Left colon (tissue), 2 donors: ENCODE data around the gene CACNA2D3. TPM values are rescaled to one million over a fixed set of nuclear protein-coding genes. Genes with fewer than 3 reads are reported as not detected.
"Not testable (repeated sequence)": the region's sequence is repeated elsewhere in the genome, so short reads cannot be mapped to it uniquely, and the experiment has no call there.

ENCODE experiments used
- ATAC-seq: fragments of 200-7000 bp; cut with Tn5 transposase; one replicate; pipeline ENCODE4 v1.9.1; 2020; ENCODE audit warnings: mild to moderate bottlenecking, moderate library complexity
- DNase-seq, 2 donors: peaks; one replicate each; pipeline ENCODE4 v3.0.0-alpha.2; 2020
- intact Hi-C, 2 donors: fragments of 100-400 bp; cut with DNase I in 1 of 2; cut with micrococcal nuclease in 1 of 2; formaldehyde crosslinking; loops; one replicate each; pipeline versions ENCODE4 v1.11.2 to v1.14.0; 2022; cut with DNase I, micrococcal nuclease
- total RNA-seq, 2 donors: library from RNA; stranded (reverse); fragmentation: NEBNext Ultra II Directional; extraction: Animal tissue kit (Norgen Biotek cat#: 25700); gene quantifications; one replicate each; pipeline ENCODE4 v1.2.1, GENCODE V29; 2021
- donor health status: DM: no; HTN: no; CAD: no.
- donor health status: DM: yes; HTN: yes; CAD: no.

Gene CACNA2D3
- total RNA-seq, 2 donors from 2014 or later, result 0.24 to 0.64 TPM

DNA sequence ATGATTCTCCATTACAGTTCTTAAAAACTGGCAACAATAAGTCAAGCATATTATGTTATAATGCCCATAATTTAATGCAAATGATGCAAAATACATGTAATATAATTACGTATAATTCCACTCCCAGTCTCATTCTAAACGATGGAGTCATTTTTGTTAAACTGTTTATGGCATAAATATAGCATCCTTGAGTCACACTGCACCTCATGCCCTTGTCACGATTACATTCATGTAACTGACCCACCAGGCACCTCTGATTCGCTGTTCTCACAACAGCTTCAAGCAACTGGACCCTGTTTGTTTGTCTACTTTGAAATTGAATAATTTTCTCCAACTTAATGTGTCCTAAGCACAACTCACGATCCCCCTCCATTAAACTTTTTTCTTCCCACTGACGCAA lies 953.5 kb downstream of the CACNA2D3 start:
- DNase-seq, result no peak
- intact Hi-C loops, result no loop called here
- ATAC-seq, result no peak

GRCh38 chr3:55077726-55078125 lies 955.4 kb downstream of the CACNA2D3 start:
- DNase-seq, result no peak
- no peak for ATAC-seq
- intact Hi-C loops, result no loop called here

GRCh38 chr3:55078876-55079275 lies 956.5 kb downstream of the CACNA2D3 start:
- intact Hi-C loops, result no loop called here
- ATAC-seq, result no peak
- no peak for DNase-seq

- ATAC-seq (no peak), DNase-seq (no peak)
- intact Hi-C loops, result no loop called here
Observed at GRCh38 chr3:55085231-55085630, 962.9 kb downstream of the CACNA2D3 start.

DNA sequence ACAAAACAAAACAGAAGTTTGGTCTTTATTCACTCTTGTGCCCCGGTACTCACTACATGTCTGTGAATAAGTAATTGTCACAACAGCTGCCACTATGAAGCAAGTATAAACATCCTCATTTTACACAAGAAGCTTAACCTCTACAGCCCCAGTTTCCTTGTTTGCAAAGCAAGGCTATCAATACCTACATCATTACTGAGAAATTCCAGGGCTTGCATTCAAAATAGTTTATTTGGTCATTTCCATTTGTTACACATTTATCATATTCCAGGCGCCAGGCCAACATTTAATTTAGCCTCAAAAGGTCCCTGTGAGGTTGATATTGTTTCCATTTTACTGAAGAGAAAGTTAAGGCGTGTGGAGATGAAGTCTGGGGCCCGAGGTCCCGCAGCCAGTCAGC lies 966.9 kb downstream of the CACNA2D3 start:
- intact Hi-C loops, result no loop called here
- DNase-seq (no peak), ATAC-seq (no peak)

GRCh38 chr3:55090291-55090690 lies 967.9 kb downstream of the CACNA2D3 start:
- no peak for DNase-seq
- intact Hi-C loops, result no loop called here
- no peak for ATAC-seq

DNA sequence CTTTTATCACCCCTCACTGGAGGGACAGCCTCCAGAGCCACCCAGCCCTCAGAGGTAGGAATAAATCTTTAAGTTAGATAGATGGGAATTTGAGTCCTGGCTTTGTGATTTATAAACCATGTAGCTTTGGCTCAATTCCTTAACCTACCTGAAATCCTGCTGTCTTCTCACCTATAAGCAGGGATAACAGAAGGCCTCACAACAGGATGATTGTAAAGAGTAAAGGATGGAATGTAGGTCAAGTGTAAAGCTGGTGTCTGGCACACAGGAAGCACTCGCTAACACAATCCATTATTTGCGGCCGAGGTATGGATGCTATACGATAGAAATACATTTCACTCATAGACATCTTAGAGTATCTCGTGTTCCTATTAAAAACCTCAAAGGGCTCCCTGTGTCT lies 968.4 kb downstream of the CACNA2D3 start:
- ATAC-seq (no peak), DNase-seq (no peak)
- intact Hi-C loops, result no loop called here

DNA sequence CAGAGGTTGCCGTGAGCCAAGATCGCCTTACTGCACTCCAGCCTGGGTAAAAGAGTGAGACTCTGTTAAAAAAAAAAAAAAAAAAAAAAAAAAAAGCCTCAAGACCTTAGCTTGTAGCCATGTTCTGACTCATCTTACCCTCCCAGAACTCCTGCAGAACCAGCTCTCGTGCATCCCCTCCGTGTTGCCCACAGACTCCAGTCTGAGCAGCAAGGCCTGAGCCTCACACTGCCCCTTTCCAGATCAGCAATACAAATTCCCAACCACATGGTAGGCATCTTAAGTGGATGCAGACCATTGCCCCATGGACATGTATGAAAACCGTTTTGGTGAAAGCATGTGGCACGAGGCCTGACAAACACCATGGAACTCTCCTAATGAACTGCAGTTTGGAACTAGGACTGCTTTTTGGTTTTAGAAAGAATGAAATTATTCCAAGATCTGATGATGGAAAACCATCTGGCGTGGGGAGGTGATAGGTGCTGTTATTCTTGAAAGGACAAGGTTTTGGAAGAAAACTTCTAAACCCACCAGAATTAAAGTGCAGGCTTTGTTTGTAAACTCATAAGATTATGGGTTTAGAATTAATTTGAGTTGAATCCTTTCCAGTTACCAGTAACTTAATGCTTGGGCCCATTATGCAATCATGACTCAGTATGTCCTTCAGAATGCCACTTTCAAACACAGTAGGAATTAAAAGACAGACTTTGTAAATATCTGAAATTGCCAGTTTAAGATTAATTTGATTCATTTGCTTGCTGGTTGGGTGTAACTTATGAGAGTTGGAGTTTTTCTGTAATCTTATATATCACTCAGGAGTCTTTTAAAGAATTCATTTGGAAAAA lies 969.3 kb downstream of the CACNA2D3 start:
- ATAC-seq (no peak), DNase-seq (no peak)
- intact Hi-C loops, result no loop called here

- intact Hi-C loops, result no loop called here
- no peak for ATAC-seq
- DNase-seq, result no peak
Observed at GRCh38 chr3:55094676-55095075, 972.3 kb downstream of the CACNA2D3 start.

DNA sequence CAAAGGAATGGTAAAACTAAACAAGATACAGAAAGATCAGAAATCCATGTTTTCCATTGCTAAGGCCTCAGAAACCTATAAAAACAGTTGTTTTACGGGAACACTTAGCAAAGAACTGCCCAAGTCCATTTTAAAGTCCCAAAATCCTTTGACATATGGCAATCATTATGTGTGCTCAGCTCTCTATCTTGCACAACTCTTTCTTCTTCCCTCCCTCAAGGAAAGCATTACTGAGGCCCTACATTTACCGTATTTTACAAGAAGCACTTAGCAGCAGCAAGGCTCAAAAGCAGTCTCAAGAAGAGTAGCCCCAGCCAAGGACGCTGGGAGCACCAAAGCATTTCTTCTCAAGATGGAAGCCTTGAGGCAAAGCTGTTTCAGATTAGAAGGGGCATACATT lies 975.1 kb downstream of the CACNA2D3 start:
- no peak for DNase-seq
- no peak for ATAC-seq
- intact Hi-C loops, result no loop called here

DNA sequence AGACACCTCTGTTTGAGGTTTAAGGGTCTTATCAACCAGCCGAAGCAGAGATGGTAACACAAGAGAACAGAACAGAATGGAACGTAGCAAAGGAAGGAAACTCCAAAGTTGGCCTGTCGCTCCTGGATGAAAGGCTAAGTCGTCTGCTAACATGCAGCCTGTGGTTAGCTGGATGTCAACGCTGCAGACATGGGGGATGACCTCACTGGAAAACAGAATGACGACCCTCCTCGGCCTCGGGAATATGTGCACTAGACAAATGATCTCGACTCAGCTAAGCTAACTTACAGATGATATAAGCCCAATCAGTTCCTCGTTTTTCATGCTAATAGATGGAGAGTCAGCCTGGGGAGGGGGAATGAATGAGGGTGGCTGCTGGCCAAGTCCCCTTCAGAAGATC lies 983.3 kb downstream of the CACNA2D3 start:
- ATAC-seq, result no peak
- intact Hi-C loops, result no loop called here
- no peak for DNase-seq

DNA sequence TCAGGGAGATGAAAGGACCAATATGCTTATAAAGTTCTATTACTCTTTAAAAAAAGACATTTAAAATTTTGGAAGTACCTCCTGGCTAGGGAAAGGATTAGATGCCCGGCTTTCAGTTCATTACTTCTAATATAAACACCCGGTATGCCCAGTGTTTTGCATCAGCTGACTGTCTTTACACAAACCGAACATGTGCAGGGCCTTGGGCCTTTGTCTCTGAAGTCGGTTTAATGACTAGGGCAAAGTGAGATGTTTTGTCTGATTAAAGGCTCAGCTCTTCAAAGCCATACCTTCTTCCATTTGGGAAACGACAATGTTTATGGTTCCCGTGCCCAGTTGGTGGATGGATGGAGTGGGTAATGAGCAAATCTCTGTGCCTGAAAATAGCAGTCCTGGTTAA lies 984.8 kb downstream of the CACNA2D3 start:
- no peak for ATAC-seq
- DNase-seq, result no peak
- intact Hi-C loops, result no loop called here

DNA sequence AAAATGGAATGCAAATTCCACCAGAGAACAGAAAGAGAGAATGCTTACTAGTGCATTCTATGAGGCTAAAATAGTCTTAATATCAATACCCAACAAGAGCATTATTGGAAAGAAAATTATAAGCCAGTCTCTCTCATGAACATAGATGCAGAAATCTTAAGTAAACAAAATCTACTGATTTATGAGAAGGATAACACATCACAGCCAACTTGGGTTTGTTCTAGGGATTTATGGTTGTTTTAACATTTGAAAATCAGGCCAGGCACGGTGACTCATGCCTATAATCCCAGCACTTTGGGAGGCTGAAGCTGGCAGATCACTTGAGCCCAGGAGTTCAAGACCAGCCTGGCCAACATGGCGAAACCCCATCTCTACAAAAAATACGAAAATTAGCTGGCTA lies 989.6 kb downstream of the CACNA2D3 start:
- intact Hi-C loops, ATAC-seq, DNase-seq: not testable (repeated sequence)

GRCh38 chr3:55118451-55118850 lies 996.1 kb downstream of the CACNA2D3 start:
- intact Hi-C loops, result no loop called here

DNA sequence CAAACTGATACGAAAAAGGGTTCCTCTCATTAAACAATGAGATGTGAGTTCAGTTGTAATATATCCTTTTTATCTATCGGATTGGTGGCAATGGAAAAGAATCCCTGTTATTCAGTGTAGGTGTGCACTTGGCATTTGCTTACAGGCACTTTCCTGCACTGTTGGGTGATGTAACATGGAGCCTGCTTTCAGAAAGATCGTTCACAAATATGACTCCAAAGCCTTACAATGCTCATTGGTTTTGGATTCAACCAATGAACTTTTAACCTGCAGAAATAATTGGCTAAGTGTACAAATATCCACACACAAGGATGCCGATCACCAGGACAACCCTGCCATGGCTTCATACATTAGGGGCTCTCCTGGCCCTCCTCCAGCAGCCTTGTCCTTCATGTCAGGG lies 996.9 kb downstream of the CACNA2D3 start:
- DNase-seq (no peak), ATAC-seq (no peak)
- intact Hi-C loops, result no loop called here

More at GRCh38 chr3:55118451-55118850, 996.1 kb downstream of the CACNA2D3 start:
- no peak for DNase-seq
- no peak for ATAC-seq

- DNase-seq (no peak), ATAC-seq (no peak)
- intact Hi-C loops, result no loop called here
Observed at GRCh38 chr3:55122312-55122711, 1000.0 kb downstream of the CACNA2D3 start.

Other genes starting within 250 kb of the CACNA2D3 start
- 10 to 100 TPM; 19.0 to 27.7 TPM for gene ACTR8, start 240.4 kb upstream of the CACNA2D3 start, total RNA-seq
- gene SELENOK, start 230.7 kb upstream of the CACNA2D3 start, total RNA-seq, result 10 to 100 TPM; 44.2 to 53.4 TPM